AG04449 (cell line): Measurements from ENCODE around the gene PKHD1.

Source experiments
- CTCF ChIA-PET: fragments of 350-600 bp; formaldehyde crosslinking; extraction: SDS; loops from one replicate; lab custom pipeline; 2021; ENCODE audit warnings: antibody characterized with exemption; lab: Yijun Ruan, JAX
- POLR2A ChIA-PET: fragments of 400-600, 350-600 bp; formaldehyde crosslinking; extraction: SDS; loops from one replicate; lab custom pipeline; 2020; ENCODE audit warnings: antibody characterized with exemption, inconsistent platforms; lab: Yijun Ruan, JAX
- DNase-seq: peaks from one replicate; pipeline ENCODE4 v3.0.0-alpha.2; 2010; ENCODE audit warnings: low read depth, low spot score
- H3K4me3 ChIP-seq: 2 replicates; pipeline ENCODE4 v1.5.1; 2011; ENCODE audit warnings: low read depth, mild to moderate bottlenecking, control low read depth, low read length
- CTCF ChIP-seq: IDR thresholded peaks from one replicate; pipeline ENCODE4 v1.5.1; 2011; ENCODE audit warnings: mild to moderate bottlenecking, moderate library complexity, low read length, control low read depth, inconsistent platforms; ENCODE audit not compliant: insufficient read depth; ENCODE audit errors: missing control alignments

The PKHD1 gene

GRCh38 chr6:51778666-51779065, 308.7 kb downstream of the PKHD1 start:
- CTCF ChIA-PET = no interaction called here
- DNase-seq = no peak
- TF ChIP-seq CTCF = no peak
- H3K4me3 ChIP-seq = no peak overlapping the region
- POLR2A ChIA-PET = no interaction called here

DNA sequence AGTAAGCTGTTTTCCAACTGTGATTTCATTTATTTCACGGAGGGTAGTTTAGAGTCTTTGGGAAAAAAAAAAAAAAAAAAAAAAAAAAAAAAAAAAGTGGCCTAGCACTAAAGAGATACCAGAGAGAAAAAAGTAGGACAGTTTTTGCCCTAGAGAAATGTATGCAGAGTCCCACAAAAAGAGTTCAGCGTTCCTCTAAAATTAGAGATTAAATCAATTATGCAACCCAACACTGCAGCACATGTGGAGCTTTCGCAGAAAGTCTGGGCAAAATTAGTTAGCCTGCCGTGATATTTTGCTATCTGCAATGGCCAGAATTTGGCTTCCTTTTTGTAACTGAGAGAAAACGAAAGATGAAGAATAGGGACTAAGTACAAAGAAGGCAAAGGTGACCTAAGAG, 309.8 kb downstream of the PKHD1 start:
- TF ChIP-seq CTCF = no peak
- ChIA-PET POLR2A (no interaction called here), CTCF (no interaction called here)

DNA sequence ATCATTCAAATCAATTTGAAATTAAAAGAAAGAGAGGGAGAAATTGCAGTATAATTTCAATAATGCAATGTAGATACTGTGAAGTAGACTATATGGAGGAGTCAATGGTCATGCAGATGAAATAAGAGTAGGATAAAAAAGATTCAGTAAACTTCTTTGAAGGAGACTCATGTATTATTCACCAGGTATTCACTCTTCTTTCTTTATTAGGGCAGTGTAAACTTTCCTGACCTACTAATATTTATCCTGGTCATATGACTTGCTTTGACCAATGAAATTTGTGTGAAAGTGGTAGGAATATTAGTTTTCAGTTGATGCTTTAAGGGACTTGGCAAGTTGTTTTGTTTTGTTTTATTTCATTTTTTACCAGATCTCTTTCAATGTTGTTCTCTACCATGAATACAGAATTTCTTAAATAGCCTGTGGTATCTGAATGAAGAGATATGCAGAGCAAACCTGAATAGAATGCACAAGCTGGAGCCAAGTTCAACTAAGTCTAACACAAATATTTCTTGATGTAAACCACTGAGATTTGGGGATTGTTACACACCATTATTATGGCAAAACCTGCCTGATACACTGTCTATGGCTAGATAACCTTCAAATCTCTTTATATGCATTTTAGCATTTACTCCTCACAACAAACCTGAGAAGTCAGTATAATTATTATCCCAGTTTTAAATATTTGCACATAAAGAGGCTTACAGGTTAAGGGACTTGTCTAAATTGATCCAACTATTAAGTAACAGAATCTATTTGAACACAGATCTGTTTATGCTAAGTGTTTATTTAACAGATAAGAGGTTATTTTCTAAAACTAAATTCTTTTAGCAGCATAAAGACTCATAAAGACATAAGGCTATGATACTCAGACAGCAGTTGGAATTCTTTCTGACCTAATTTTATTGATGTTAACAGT, 311.2 kb downstream of the PKHD1 start:
- ChIA-PET POLR2A (no interaction called here), CTCF (no interaction called here)
- no peak overlapping the region for H3K4me3 ChIP-seq
- no peak for TF ChIP-seq CTCF
- DNase-seq = no peak

More for the DNA sequence above, 309.8 kb downstream of the PKHD1 start:
- no peak for DNase-seq
- H3K4me3 ChIP-seq = no peak overlapping the region

DNA sequence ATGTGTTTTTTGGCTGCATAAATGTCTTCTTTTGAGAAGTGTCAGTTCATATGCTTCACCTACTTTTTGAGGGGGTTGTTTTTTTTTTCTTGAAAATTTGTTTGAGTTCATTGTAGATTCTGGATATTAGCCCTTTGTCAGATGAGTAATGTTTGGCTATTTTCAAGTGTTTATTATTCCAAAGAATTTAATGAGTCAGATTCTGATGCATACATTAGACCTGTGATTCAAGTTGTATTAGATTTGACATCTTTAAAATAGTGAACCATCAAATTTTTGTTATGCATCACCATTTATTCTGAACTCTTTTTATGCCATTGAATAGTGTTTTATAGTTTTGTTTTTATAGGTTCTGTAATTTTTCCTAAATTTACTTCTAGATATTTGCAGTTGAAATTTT, 319.3 kb downstream of the PKHD1 start:
- no peak for DNase-seq
- ChIA-PET CTCF (no interaction called here), POLR2A (no interaction called here)
- H3K4me3 ChIP-seq = no peak overlapping the region
- no peak for TF ChIP-seq CTCF

DNA sequence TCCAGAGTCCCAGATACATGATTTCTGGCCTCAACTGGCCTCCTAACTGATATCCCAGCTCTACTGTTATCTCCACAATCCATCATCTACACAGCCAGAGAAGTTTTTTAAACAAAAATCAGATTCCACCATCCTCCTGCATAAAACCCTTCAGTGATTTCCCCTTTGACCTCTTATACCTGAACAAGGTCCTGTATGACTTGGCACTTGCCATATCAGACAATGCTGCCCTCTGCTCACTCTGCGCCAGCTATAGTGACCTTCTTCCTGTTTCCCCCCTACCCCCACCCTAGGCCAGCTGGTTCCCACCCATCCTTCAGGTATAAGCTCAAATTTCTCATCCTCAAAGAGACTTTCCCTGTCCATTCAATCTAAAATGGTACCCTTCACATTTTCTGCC, 322.2 kb downstream of the PKHD1 start:
- no peak overlapping the region for H3K4me3 ChIP-seq
- CTCF ChIA-PET = no interaction called here
- no peak for TF ChIP-seq CTCF
- DNase-seq = no peak
- POLR2A ChIA-PET = no interaction called here

GRCh38 chr6:51753635-51754034, 333.8 kb downstream of the PKHD1 start:
- ChIA-PET POLR2A (no interaction called here), CTCF (no interaction called here)
- no peak for DNase-seq
- no peak overlapping the region for H3K4me3 ChIP-seq
- no peak for TF ChIP-seq CTCF
